Lung (tissue), 12 donors: Measurements from ENCODE around the gene ZNF573. TPM values are rescaled to one million over a fixed set of nuclear protein-coding genes. Genes with fewer than 3 reads are reported as not detected.
"Not testable (repeated sequence)": the region's sequence is repeated elsewhere in the genome, so short reads cannot be mapped to it uniquely, and the experiment has no call there.

Experiments used
- ATAC-seq: fragments of 200-7000 bp; cut with Tn5 transposase; one replicate; pipeline ENCODE4 v1.9.1; 2020; ENCODE audit warnings: moderate number of reproducible peaks; ENCODE audit not compliant: insufficient read depth, low FRiP score
- DNase-seq, 3 donors: peaks; one replicate each; pipeline ENCODE4 v3.0.0-alpha.2; 2013 to 2017
- H3K27ac ChIP-seq, 2 donors: one replicate each; pipeline ENCODE4 v1.5.1; 2013; ENCODE audit warnings: mild to moderate bottlenecking in 2 of 2, moderate library complexity in 2 of 2, control low read depth in 1 of 2, inconsistent platforms in 1 of 2, low read depth in 1 of 2, low read length in 1 of 2
- H3K27me3 ChIP-seq, 3 donors: one replicate each; pipeline ENCODE4 v1.5.1; 2013; ENCODE audit warnings: low read length in 2 of 3; ENCODE audit not compliant: control insufficient read depth in 3 of 3, insufficient read depth in 3 of 3
- H3K36me3 ChIP-seq, 4 donors: one replicate each; pipeline ENCODE4 v1.5.1; 2013; ENCODE audit warnings: low read length in 4 of 4, mild to moderate bottlenecking in 1 of 4, moderate library complexity in 1 of 4; ENCODE audit not compliant: control insufficient read depth in 4 of 4, insufficient read depth in 4 of 4
- H3K4me1 ChIP-seq, 5 donors: one replicate each; pipeline ENCODE4 v1.5.1; 2013; ENCODE audit warnings: low read length in 5 of 5, mild to moderate bottlenecking in 2 of 5, moderate library complexity in 1 of 5; ENCODE audit not compliant: control insufficient read depth in 5 of 5, insufficient read depth in 5 of 5
- H3K4me3 ChIP-seq: one replicate; pipeline ENCODE4 v1.5.1; 2013; ENCODE audit warnings: mild to moderate bottlenecking, control low read depth, moderate library complexity
- H3K9ac ChIP-seq, 2 donors: one replicate each; pipeline ENCODE4 v1.5.1; 2013; ENCODE audit warnings: low read length in 2 of 2, control low read depth in 1 of 2; ENCODE audit not compliant: insufficient read depth in 1 of 2
- H3K9me3 ChIP-seq, 4 donors: one replicate each; pipeline ENCODE4 v1.5.1; 2013; ENCODE audit warnings: low read length in 3 of 4, mild to moderate bottlenecking in 1 of 4, moderate library complexity in 1 of 4; ENCODE audit not compliant: control insufficient read depth in 4 of 4, insufficient read depth in 3 of 4
- CTCF ChIP-seq: IDR thresholded peaks from 2 replicates; pipeline ENCODE4 v1.5.1; 2012; ENCODE audit warnings: mild to moderate bottlenecking; ENCODE audit errors: control extremely low read depth, extremely low read depth
- WGBS, 2 donors: extraction: QIAGEN DNeasy Blood & Tissue Kit; methylation state at CpG; one replicate each; pipeline ENCODE4 v1.1.7; 2013; 5-methylcytosine and 5-hydroxymethylcytosine counted together
- polyA plus RNA-seq, 2 donors: library from polyadenylated mRNA; stranded (reverse); fragments of 200-250 nt; gene quantifications; one replicate each; pipeline ENCODE4 v1.2.1, GENCODE V29; 2013
- total RNA-seq, 2 donors: library from RNA; depleted of rRNA in 1 of 2; stranded (reverse); fragments of >200 nt in 1 of 2; gene quantifications; one replicate each; pipeline ENCODE4 v1.2.1, GENCODE V29; 2014 to 2021
- donor health status: control.
- donor health status: control.
- donor health status: Bipolar disorder and iron deficiency.
- donor health status: healthy.
- donor health status: DM: yes; HTN: yes; CAD: no.

Gene ZNF573
- total and polyA plus RNA-seq, 4 donors = 1.1 to 25.0 (median 5.3) TPM

DNA sequence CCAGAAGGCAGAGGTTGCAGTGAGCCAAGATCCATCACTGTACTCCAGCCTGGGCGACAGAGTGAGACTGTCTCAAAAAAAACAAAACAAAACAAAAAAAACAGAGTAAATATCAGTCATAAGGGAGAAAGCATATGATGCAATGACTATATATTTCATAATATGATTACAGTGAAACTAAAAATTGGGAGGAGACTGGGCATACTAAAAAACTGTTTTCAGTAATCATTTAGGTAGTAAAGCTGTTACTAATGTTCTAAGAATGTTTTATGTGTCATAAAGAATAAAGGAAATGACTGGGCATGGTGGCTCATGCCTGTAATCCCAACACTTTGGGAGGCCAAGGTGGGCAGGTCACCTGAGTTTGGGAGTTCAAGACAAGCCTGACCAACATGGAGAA is 15.9 kb downstream of the ZNF573 start:
- Histone ChIP-seq H3K27me3 (no peaks in the 10 kb centered on the region), H3K9me3 (peaks cover 0 to 7% (median 0%) of the 10 kb centered on the region in 4 donors), H3K4me1 (no peaks in the 10 kb centered on the region), H3K9ac (no peak overlapping the region), H3K27ac (no peak overlapping the region), H3K4me3 (no peak overlapping the region), H3K36me3 (peaks cover 6 to 16% (median 12%) of the 10 kb centered on the region in 4 donors)
- DNase-seq (no peak), ATAC-seq (no peak)
- TF ChIP-seq CTCF = no peak
- 93 to 100% methylated on average over 1 of the region's 1 CpG for WGBS, 2 donors

GRCh38 chr19:37757683-37758082 is 21.7 kb downstream of the ZNF573 start:
- 97 to 98% methylated on average over 3 to 4 of the region's 4 CpGs for WGBS, 2 donors
- H3K9me3 ChIP-seq, H3K27ac ChIP-seq, H3K9ac ChIP-seq, ATAC-seq, H3K4me1 ChIP-seq, DNase-seq, H3K27me3 ChIP-seq, H3K4me3 ChIP-seq: not testable (repeated sequence)
- H3K36me3 ChIP-seq = peaks cover 0 to 11% (median 3%) of the 10 kb centered on the region in 4 donors

GRCh38 chr19:37738371-37738770 is 41.0 kb downstream of the ZNF573 start:
- Histone ChIP-seq H3K9me3 (peaks cover 8 to 35% (median 13%) of the 10 kb centered on the region in 4 donors), H3K27me3 (no peaks in the 10 kb centered on the region), H3K4me1 (no peaks in the 10 kb centered on the region), H3K27ac (no peak overlapping the region), H3K36me3 (peaks cover 6 to 30% (median 25%) of the 10 kb centered on the region in 4 donors), H3K4me3 (no peak overlapping the region), H3K9ac (no peak overlapping the region)
- 75 to 78% methylated on average over 5 of the region's 5 CpGs for WGBS, 2 donors
- TF ChIP-seq CTCF = no peak
- DNase-seq = no peak
- no peak for ATAC-seq

- no peaks in the 10 kb centered on the region for H3K27me3 ChIP-seq
- no peak for TF ChIP-seq CTCF
- H3K36me3 ChIP-seq = no peaks in the 10 kb centered on the region
- DNase-seq = no peak
- no peak overlapping the region for H3K4me3 ChIP-seq
- H3K9me3 ChIP-seq = peaks cover 0 to 8% (median 0%) of the 10 kb centered on the region in 4 donors
- ATAC-seq = no peak
- H3K27ac ChIP-seq = no peak overlapping the region
- no peaks in the 10 kb centered on the region for H3K4me1 ChIP-seq
- H3K9ac ChIP-seq = no peak overlapping the region
- 88 to 97% methylated on average over 2 of the region's 2 CpGs for WGBS, 2 donors
These were observed 54.2 kb downstream of the ZNF573 start for GRCh38 chr19:37725181-37725580.
